NCI-H2227 treated with DMSO at 0.1 percent for 48 hours (cell line): ENCODE results near the gene MXRA7.
"Not testable (repeated sequence)": the region's sequence is repeated elsewhere in the genome, so short reads cannot be mapped to it uniquely, and the experiment has no call there.

Source experiments
- DNase-seq: peaks from one replicate; lab custom pipeline; 2025; lab: John Stamatoyannopoulos, UW

MXRA7 gene

GRCh38 chr17:76716146-76716838 lies 5.5 kb upstream of the MXRA7 start:
- no peak for DNase-seq

GRCh38 chr17:76715496-76715830 lies 4.7 kb upstream of the MXRA7 start:
- DNase-seq: no peak

- peak; percentile 20 for DNase-seq
Measured at GRCh38 chr17:76714822-76715495, 4.2 kb upstream of the MXRA7 start.

GRCh38 chr17:76714336-76714735 lies 3.6 kb upstream of the MXRA7 start:
- DNase-seq: no peak

- DNase-seq: no peak
Measured at GRCh38 chr17:76713765-76714164, 3.0 kb upstream of the MXRA7 start.

- not testable (repeated sequence) for DNase-seq
Measured at GRCh38 chr17:76712321-76712720, 1.6 kb upstream of the MXRA7 start.

GRCh38 chr17:76709951-76710862 lies 558 bp downstream of the MXRA7 start:
- not testable (repeated sequence) for DNase-seq

- no peak for DNase-seq
Measured at GRCh38 chr17:76709077-76709950, 1.5 kb downstream of the MXRA7 start.

GRCh38 chr17:76707985-76708807 lies 2.6 kb downstream of the MXRA7 start:
- peak; percentile 72 for DNase-seq

GRCh38 chr17:76706817-76707216 lies 3.9 kb downstream of the MXRA7 start:
- no peak for DNase-seq

- no peak for DNase-seq
Measured at GRCh38 chr17:76704805-76705204, 6.0 kb downstream of the MXRA7 start.

GRCh38 chr17:76702941-76703637 lies 7.7 kb downstream of the MXRA7 start:
- DNase-seq: no peak

- DNase-seq: no peak
Measured at GRCh38 chr17:76702076-76702475, 8.7 kb downstream of the MXRA7 start.

GRCh38 chr17:76701471-76701967 lies 9.2 kb downstream of the MXRA7 start:
- no peak for DNase-seq

GRCh38 chr17:76700617-76701470 lies 9.9 kb downstream of the MXRA7 start:
- peak; percentile 86 for DNase-seq

GRCh38 chr17:76700270-76700616 lies 10.5 kb downstream of the MXRA7 start:
- DNase-seq: no peak

- not testable (repeated sequence) for DNase-seq
Measured at GRCh38 chr17:76698466-76698977, 12.2 kb downstream of the MXRA7 start.

- peak; percentile 67 for DNase-seq
Measured at GRCh38 chr17:76697702-76698465, 12.9 kb downstream of the MXRA7 start.
